Liver (tissue), 3 donors: ENCODE data around the gene THBS1.

Experiments
- ATF3 ChIP-seq: IDR thresholded peaks from 2 replicates; pipeline ENCODE4 v1.6.1; 2016; ENCODE audit warnings: antibody characterized with exemption
- CTCF ChIP-seq: fragments of 150-350 bp; IDR thresholded peaks from 2 replicates; pipeline ENCODE4 v1.5.1; 2017; ENCODE audit warnings: improper control_type of control experiment, low read depth, low read length; ENCODE audit not compliant: missing input control
- EGR1 ChIP-seq, 2 donors: IDR thresholded peaks; 2 replicates each; pipeline ENCODE4 v1.6.1; 2016 to 2018; ENCODE audit warnings: antibody characterized with exemption in 2 of 2, low read depth in 2 of 2
- FOXA1 ChIP-seq: IDR thresholded peaks from 2 replicates; pipeline ENCODE4 v1.6.1; 2016; ENCODE audit warnings: antibody characterized with exemption
- GABPA ChIP-seq, 2 donors: IDR thresholded peaks in 1 of 2; conservative IDR thresholded peaks in 1 of 2; 2 replicates each; pipeline ENCODE4 v1.6.1; 2016; ENCODE audit warnings: antibody characterized with exemption in 2 of 2, mild to moderate bottlenecking in 1 of 2, moderate library complexity in 1 of 2
- MAX ChIP-seq: IDR thresholded peaks from 2 replicates; pipeline ENCODE4 v1.6.1; 2016; ENCODE audit warnings: antibody characterized with exemption
- RAD21 ChIP-seq, 2 donors: IDR thresholded peaks; 2 replicates each; pipeline ENCODE4 v1.6.1; 2016; ENCODE audit warnings: antibody characterized with exemption in 2 of 2, mild to moderate bottlenecking in 2 of 2
- REST ChIP-seq: IDR thresholded peaks from 2 replicates; pipeline ENCODE4 v1.6.1; 2016; ENCODE audit warnings: antibody characterized with exemption, mild to moderate bottlenecking
- RXRA ChIP-seq, 2 donors: IDR thresholded peaks; 2 replicates each; pipeline ENCODE4 v1.6.1; 2017 to 2018; ENCODE audit warnings: antibody characterized with exemption in 2 of 2, mild to moderate bottlenecking in 1 of 2
- SP1 ChIP-seq: IDR thresholded peaks from 2 replicates; pipeline ENCODE4 v1.6.1; 2018; ENCODE audit warnings: antibody characterized with exemption, mild to moderate bottlenecking
- TAF1 ChIP-seq: conservative IDR thresholded peaks from 2 replicates; pipeline ENCODE4 v1.6.1; 2016; ENCODE audit warnings: antibody characterized with exemption, mild to moderate bottlenecking
- YY1 ChIP-seq: IDR thresholded peaks from 2 replicates; pipeline ENCODE4 v1.6.1; 2016; ENCODE audit warnings: antibody characterized with exemption, mild to moderate bottlenecking
- ZBTB33 ChIP-seq: IDR thresholded peaks from 2 replicates; pipeline ENCODE4 v1.6.1; 2016; ENCODE audit warnings: antibody characterized with exemption
- donor health status: healthy.
- donor health status: healthy.

GRCh38 chr15:39613271-39613670, 32.4 kb downstream of the THBS1 start:
- no peak for TF ChIP-seq YY1
- TF ChIP-seq GABPA (IDR thresholded peaks at IDR 0.05 in 1 of 2, conservative IDR thresholded peaks at IDR 0.05 in 1 of 2): no peak
- no peak for TF ChIP-seq RAD21 (IDR thresholded peaks at IDR 0.05)
- no peak for TF ChIP-seq CTCF
- no peak for TF ChIP-seq EGR1 (IDR thresholded peaks at IDR 0.05; ENCODE audit: low read depth in 2 of 2)
- no peak for TF ChIP-seq SP1
- no peak for TF ChIP-seq ATF3
- no peak for TF ChIP-seq MAX
- no peak for TF ChIP-seq TAF1
- TF ChIP-seq FOXA1: no peak
- TF ChIP-seq REST: no peak
- no peak for TF ChIP-seq ZBTB33
- no peak for TF ChIP-seq RXRA (IDR thresholded peaks at IDR 0.05)
